Measurements from ENCODE around the gene NCF2. TPM values are rescaled to one million over a fixed set of nuclear protein-coding genes. Genes with fewer than 3 reads are reported as not detected.

NCF2 gene
- total RNA-seq, 4 donors from 2014 or later, result 20.4 to 85.0 (median 44.4) TPM

DNA sequence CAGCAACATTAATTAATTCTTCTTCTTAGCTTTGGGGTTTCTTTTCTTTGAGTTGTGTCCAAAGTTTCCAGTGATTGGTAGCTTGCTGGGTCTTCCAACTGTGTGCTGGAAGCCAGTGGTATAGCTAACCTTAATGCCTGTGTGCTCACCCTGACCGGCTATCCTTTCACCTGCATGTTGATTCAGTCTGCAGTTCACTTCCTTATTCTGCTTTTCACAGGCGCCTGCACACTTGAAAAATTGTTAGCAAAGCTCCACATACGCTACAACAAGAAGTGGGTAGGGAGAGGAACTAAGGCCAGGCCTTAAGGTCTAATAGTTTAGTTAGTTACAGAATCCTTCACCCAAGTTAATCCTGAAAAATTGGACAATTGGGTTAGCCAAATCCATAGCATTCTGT is 35.7 kb downstream of the NCF2 start:
- no peak for ATAC-seq (ENCODE audit: low FRiP score)
- no peak for DNase-seq (ENCODE audit: low spot score)
- TF ChIP-seq, protein P1, sequence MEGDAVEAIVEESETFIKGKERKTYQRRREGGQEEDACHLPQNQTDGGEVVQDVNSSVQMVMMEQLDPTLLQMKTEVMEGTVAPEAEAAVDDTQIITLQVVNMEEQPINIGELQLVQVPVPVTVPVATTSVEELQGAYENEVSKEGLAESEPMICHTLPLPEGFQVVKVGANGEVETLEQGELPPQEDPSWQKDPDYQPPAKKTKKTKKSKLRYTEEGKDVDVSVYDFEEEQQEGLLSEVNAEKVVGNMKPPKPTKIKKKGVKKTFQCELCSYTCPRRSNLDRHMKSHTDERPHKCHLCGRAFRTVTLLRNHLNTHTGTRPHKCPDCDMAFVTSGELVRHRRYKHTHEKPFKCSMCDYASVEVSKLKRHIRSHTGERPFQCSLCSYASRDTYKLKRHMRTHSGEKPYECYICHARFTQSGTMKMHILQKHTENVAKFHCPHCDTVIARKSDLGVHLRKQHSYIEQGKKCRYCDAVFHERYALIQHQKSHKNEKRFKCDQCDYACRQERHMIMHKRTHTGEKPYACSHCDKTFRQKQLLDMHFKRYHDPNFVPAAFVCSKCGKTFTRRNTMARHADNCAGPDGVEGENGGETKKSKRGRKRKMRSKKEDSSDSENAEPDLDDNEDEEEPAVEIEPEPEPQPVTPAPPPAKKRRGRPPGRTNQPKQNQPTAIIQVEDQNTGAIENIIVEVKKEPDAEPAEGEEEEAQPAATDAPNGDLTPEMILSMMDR (IDR thresholded peaks at IDR 0.05), result no peak

DNA sequence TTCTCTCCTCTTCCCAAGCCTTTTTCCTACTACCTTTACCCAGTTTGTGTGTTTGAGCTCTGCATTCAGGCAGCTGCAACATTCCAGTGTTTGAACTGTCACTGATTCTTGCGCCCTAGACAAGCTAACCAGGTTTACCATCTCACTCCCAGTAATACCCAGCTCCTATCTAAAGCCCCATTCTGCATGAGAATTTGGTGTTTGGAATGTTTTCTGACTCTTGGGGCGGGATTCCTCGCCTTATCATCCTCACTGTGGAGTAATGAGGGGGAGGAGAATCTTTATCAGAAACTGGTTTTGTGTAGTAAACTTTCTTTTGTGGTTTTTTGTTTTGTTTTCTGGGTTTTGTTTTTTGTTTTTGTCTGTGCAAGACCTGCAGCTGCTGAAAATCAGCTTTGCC is 36.5 kb downstream of the NCF2 start:
- no peak for ATAC-seq (ENCODE audit: low FRiP score)
- no peak for DNase-seq (ENCODE audit: low spot score)
- TF ChIP-seq, protein P1 (IDR thresholded peaks at IDR 0.05), result no peak

DNA sequence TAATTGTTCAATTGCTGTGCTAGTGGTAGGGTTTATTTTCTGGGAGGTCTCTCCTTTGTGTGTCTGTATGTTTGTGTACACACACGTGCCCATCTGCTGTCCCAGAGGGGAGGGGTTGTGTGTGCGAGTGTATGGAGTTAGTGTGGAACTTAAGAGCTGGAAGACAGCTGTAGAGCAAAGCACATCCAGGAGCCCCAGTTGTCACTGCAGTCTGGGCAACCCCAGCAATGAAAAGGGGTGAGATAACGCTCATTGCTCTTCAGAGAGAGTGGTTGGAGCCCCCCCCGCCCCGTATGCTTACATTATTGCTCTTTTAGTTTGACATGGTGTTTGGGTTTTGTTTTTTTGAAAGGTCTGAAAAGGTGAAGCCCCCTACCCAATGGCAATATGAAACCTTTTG is 36.9 kb downstream of the NCF2 start:
- TF ChIP-seq, protein P1 (IDR thresholded peaks at IDR 0.05), result no peak
- DNase-seq (ENCODE audit: low spot score) (no peak), ATAC-seq (ENCODE audit: low FRiP score) (no peak)

DNA sequence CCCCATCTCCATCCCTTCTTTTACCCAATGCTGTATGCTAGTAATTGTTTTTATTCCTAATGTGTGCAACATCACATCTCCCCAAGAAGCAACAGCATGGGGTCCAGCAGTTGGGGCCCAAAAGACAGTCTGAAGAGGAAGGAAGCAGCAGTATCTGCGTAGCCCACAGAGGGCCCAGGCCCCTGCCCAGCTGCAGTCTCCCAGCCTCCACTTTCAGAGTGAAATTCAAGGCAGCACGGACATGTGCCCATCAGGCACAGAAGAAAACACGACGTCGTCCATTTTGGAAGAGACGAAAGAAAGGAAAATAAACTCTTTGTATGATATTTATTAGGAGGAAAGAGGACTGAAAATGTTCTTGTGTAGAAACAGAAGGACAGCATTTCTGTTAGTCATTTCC is 37.4 kb downstream of the NCF2 start:
- TF ChIP-seq, protein P1 (IDR thresholded peaks at IDR 0.05), result no peak
- DNase-seq (ENCODE audit: low spot score), result no peak
- ATAC-seq (ENCODE audit: low FRiP score), result no peak

DNA sequence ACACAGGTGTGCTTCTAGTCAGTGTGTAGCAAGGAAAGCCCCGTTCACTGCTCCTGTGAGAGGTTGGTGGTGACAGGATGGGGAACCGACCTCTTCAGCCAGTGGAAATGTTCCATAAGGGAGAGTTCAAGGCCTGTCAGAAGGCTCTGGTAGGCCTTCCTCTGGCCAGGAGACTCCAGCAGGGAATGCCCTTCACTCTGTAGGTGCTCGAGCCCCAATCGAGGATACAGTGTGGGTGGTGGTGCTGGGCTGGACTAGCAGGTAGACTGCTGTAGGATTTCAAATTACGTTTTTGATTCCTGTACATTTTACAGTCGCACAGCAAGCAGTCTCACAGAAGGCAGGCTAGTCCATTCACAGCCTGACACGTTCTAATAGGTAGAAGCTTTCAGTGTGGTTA is 37.8 kb downstream of the NCF2 start:
- TF ChIP-seq, protein P1 (IDR thresholded peaks at IDR 0.05), result no peak
- DNase-seq (ENCODE audit: low spot score) (no peak), ATAC-seq (ENCODE audit: low FRiP score) (no peak)

DNA sequence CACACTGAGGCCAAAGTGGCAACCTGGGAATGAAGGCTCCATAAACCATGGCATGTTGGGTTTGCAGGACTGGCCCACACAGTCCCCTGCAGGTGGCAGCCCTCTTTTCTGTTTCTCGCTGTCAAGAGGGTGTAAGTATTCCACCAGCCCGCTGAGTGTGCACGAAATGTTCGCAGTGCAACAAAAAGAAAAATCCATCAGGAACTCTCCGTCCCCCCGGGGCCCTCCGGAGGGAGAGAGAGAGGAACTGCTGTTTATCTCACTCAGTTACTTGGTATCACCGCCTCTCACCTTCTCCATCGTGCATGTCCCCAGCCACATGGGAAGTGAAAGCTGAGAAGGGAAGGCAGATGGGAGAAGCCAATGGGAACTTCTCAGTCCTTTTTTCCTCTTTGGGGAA is 38.3 kb downstream of the NCF2 start:
- no peak for ATAC-seq (ENCODE audit: low FRiP score)
- DNase-seq (ENCODE audit: low spot score), result no peak

DNA sequence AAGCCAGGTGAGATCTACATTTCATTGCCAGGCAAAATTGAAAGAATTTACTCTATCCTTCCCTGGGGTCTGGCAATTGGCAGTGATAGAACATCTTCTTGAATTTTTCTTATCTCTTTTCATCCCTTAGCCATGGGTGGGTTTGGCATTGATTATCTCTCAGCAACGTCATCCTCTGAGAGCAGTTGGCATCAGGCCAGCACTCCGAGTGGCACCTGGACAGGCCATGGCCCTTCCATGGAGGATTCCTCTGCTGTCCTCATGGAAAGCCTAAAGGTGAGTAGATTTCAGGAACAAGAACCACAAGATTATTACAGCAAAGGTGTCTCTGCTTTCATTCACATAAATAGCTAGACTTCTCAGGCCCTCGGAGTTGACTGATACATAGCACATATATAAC is 39.3 kb downstream of the NCF2 start:
- TF ChIP-seq, protein P1 (IDR thresholded peaks at IDR 0.05), result no peak
- ATAC-seq (ENCODE audit: low FRiP score), result no peak
- DNase-seq (ENCODE audit: low spot score), result no peak

More for the DNA sequence above, 38.3 kb downstream of the NCF2 start:
- TF ChIP-seq, protein P1 (IDR thresholded peaks at IDR 0.05), result no peak
